SK-N-MC (cell line): Measurements from ENCODE around the gene ASTL.

ENCODE experiments used
- EZH2 ChIP-seq: fragments of 200-600 bp; sonication (generic); IDR thresholded peaks from one replicate; pipeline ENCODE4 v1.6.1; 2017; ENCODE audit warnings: antibody characterized with exemption
- FOXP2 ChIP-seq: optimal IDR thresholded peaks from 2 replicates; pipeline ENCODE3; 2011; ENCODE audit warnings: mild to moderate bottlenecking, moderate library complexity; ENCODE audit not compliant: insufficient read depth; ENCODE audit errors: extremely low read length, control extremely low read depth
- POLR2AphosphoS5 ChIP-seq: IDR thresholded peaks from 2 replicates; pipeline ENCODE4 v1.6.1; 2012; ENCODE audit warnings: mild to moderate bottlenecking, low read depth, low read length, borderline replicate concordance

GRCh38 chr2:96082211-96083063 lies 55.9 kb downstream of the ASTL start:
- TF ChIP-seq POLR2AphosphoS5 (no peak), EZH2 (no peak), FOXP2 (no peak)
